Right cardiac atrium (tissue), 5 donors: ENCODE measurements around the gene DLX5. TPM values are rescaled to one million over a fixed set of nuclear protein-coding genes. Genes with fewer than 3 reads are reported as not detected.

Experiments used
- ATAC-seq, 2 donors: fragments of 200-7000 bp; cut with Tn5 transposase; one replicate each; pipeline versions ENCODE4 v1.8.0 to v1.9.1; 2020; ENCODE audit warnings: moderate library complexity in 2 of 2, mild to moderate bottlenecking in 1 of 2
- DNase-seq, 3 donors: peaks; one replicate each; pipeline ENCODE4 v3.0.0-alpha.2; 2020
- H3K27ac ChIP-seq: one replicate; pipeline ENCODE4 v1.5.1; 2013; ENCODE audit warnings: mild to moderate bottlenecking, low read length, control low read depth, moderate library complexity
- H3K27me3 ChIP-seq: one replicate; pipeline ENCODE4 v1.6.1; 2013; ENCODE audit not compliant: control insufficient read depth, insufficient read depth
- H3K4me1 ChIP-seq: one replicate; pipeline ENCODE4 v1.6.1; 2013; ENCODE audit warnings: low read length; ENCODE audit not compliant: control insufficient read depth, insufficient read depth
- H3K4me3 ChIP-seq: one replicate; pipeline ENCODE4 v1.5.1; 2013; ENCODE audit warnings: low read length, control low read depth
- H3K9me3 ChIP-seq: one replicate; pipeline ENCODE4 v1.6.1; 2013; ENCODE audit warnings: low read length; ENCODE audit not compliant: control insufficient read depth
- WGBS: extraction: QIAGEN DNeasy Blood & Tissue Kit; methylation state at CpG from one replicate; pipeline ENCODE4 v1.1.7; 2013; 5-methylcytosine and 5-hydroxymethylcytosine counted together
- intact Hi-C, 4 donors: fragments of 100-400 bp; cut with DNase I; formaldehyde crosslinking; loops; one replicate each; pipeline versions ENCODE4 v1.11.0 to v1.14.0; 2022 to 2023
- polyA plus RNA-seq: library from polyadenylated mRNA; stranded (reverse); fragments of 200-250 nt; gene quantifications from one replicate; pipeline ENCODE4 v1.2.3, GENCODE V29; 2013
- total RNA-seq, 4 donors: library from RNA; stranded (reverse); fragmentation: NEBNext Ultra II Directional; extraction: Animal tissue kit (Norgen Biotek cat#: 25700); gene quantifications; one replicate each; pipeline ENCODE4 v1.2.1, GENCODE V29; 2021
- donor health status: healthy with polysubstance abuse.
- donor health status: DM: no; HTN: yes; CAD: no.
- donor health status: DM: no; HTN: no; CAD: no.
- donor health status: DM: no; HTN: yes; CAD: no; lungs with severe emphysema.
- donor health status: DM: yes; HTN: yes; CAD: no.

DLX5 gene
- total and polyA plus RNA-seq, 5 donors, result 0.27 TPM; not detected in 4

DNA sequence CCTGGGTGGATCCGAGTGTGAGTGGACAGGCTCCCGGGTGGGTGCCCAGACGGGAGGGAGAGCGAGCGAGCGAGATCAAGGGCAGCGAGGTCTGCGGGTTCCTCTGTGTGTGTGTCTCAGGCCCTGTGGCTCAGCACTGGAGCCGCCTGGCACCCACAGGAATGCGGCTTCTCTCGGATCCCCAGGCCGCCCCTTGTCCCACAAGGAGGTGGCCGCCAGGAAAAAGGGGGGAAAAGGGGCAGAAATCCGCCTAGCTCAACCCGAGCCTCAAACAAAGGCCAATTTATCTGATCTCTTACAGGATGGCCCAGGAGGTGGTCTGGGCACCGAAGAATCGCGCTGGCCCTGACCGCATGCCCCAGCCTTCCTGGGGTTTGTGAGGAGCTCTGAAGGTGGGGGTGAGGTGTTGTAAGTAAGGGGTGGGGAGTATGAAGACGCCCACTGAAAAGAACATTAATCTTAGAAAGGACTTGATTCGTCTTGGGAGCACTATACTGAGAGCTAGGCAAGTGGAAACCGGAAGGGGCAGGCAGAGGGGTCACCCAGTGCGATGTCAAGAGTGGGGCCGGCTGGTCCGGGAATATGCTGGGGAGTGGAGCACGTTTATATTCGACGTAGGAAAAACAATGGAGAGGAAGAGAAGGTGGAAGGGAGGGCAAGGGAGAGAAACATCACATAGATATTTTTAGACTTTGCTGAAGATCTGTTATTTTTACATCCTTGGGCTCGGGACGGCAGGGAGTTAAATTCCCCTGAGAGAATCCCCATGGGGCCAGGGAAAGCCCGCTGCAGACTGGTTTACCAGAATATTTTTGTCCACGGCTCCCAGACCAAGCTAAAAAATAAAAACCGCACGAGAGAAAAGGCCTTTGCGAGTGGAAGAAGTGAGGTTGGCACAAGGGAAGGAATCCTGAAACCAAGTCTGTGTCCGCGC, 7.2 kb downstream of the DLX5 start:
- no peak overlapping the region for H3K4me3 ChIP-seq
- peaks cover 3% of the 10 kb centered on the region for H3K9me3 ChIP-seq
- DNase-seq (no peak), ATAC-seq (no peak)
- no peak overlapping the region for H3K27ac ChIP-seq
- WGBS, result 6% methylated on average over 37 of the region's 37 CpGs
- peaks cover 5% of the 10 kb centered on the region for H3K4me1 ChIP-seq
- intact Hi-C loops, result no loop called here
- H3K27me3 ChIP-seq, result peaks cover 8% of the 10 kb centered on the region

- Histone ChIP-seq H3K4me1 (peaks cover 5% of the 10 kb centered on the region), H3K27ac (no peak overlapping the region), H3K4me3 (no peak overlapping the region), H3K27me3 (peaks cover 8% of the 10 kb centered on the region), H3K9me3 (peaks cover 3% of the 10 kb centered on the region)
- intact Hi-C loops, result no loop called here
- ATAC-seq (peak; percentile 43 to 48), DNase-seq (no peak)
- WGBS, result 2% methylated on average over 55 of the region's 55 CpGs
Measured at GRCh38 chr7:97016381-97017191, 8.0 kb downstream of the DLX5 start.

DNA sequence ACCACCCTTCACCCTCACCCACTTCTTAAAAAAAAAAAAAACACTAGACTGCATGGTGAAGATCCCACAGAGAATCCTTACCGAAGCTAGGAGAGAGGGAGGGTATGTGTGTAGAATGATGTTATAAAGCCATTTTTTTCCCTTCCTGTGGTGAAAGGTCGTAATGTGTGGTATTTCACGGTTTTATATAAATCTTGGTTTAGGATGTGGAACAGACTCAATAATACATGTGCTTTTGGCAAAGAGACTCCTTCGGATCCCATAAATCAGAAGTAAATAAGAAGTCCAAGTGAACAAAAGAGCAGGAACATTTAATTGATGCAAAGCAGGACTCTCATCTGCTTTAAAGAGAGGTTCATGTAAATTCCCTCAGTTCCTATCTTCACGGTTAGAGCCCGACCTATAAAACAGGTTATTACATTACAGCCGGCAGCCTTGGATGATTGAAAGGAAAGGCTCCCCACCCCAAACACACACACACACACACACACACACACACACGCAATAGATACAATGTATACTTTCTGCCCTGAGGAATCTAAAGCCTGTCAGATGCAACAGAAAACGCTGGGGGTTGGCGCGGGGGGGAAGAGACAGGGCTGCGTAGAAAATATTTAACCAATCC, 8.8 kb downstream of the DLX5 start:
- 4% methylated on average over 12 of the region's 12 CpGs for WGBS
- peaks cover 3% of the 10 kb centered on the region for H3K9me3 ChIP-seq
- DNase-seq (no peak), ATAC-seq (no peak)
- peaks cover 2% of the 10 kb centered on the region for H3K4me1 ChIP-seq
- peaks cover 8% of the 10 kb centered on the region for H3K27me3 ChIP-seq
- H3K4me3 ChIP-seq, result no peak overlapping the region
- H3K27ac ChIP-seq, result no peak overlapping the region
- intact Hi-C loops, result no loop called here

DNA sequence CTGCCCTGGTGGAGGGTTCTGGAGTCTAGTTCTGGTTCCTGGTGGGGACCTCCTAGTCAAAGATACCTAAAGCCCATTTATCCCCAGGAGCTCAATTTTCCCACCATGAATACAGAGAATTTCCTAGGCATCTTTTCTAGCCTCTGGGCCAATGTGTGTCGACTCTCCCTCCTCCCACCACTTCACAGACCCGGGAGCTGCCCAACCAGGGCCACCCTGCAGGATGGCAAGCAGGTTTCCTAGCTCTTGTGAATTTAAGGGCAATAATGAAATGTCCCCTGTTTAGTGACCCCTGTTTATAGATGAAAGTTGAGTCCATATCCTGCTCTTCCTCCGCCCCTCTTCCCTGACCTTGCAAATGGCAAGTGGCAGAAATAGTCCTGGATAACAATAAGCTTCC, 9.4 kb downstream of the DLX5 start:
- intact Hi-C loops, result no loop called here
- no peak for ATAC-seq
- H3K4me3 ChIP-seq, result no peak overlapping the region
- DNase-seq, result no peak
- H3K9me3 ChIP-seq, result peaks cover 3% of the 10 kb centered on the region
- H3K27me3 ChIP-seq, result peaks cover 8% of the 10 kb centered on the region
- peaks cover 2% of the 10 kb centered on the region for H3K4me1 ChIP-seq
- 10% methylated on average over 3 of the region's 3 CpGs for WGBS
- no peak overlapping the region for H3K27ac ChIP-seq

- Histone ChIP-seq H3K27ac (no peak overlapping the region), H3K27me3 (peaks cover 8% of the 10 kb centered on the region), H3K4me3 (no peak overlapping the region), H3K9me3 (peaks cover 2% of the 10 kb centered on the region), H3K4me1 (peaks cover 2% of the 10 kb centered on the region)
- no peak for DNase-seq
- intact Hi-C loops, result no loop called here
- no peak for ATAC-seq
- WGBS, result 11% methylated on average over 5 of the region's 5 CpGs
Measured at GRCh38 chr7:97014145-97014750, 10.4 kb downstream of the DLX5 start.

DNA sequence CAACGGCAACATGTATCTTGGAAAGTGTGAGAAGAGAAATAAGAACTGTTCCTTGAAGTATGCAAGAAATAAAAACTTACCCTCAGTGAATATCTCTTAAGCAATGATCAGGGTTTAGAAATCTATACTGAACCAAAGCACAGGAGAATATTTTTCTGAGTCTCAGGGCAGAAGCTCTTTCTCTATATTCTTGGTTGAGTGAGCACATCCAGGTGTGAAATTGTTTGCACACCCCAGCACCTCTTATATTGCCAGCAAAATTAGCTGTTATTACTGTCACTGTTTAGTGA, 10.8 kb downstream of the DLX5 start:
- peaks cover 2% of the 10 kb centered on the region for H3K4me1 ChIP-seq
- H3K27me3 ChIP-seq, result peaks cover 11% of the 10 kb centered on the region
- no peak overlapping the region for H3K4me3 ChIP-seq
- no peak overlapping the region for H3K27ac ChIP-seq
- intact Hi-C loops, result no loop called here
- WGBS, result 17% methylated on average over 1 of the region's 1 CpG
- no peak for ATAC-seq
- no peak for DNase-seq
- H3K9me3 ChIP-seq, result peaks cover 1% of the 10 kb centered on the region

DNA sequence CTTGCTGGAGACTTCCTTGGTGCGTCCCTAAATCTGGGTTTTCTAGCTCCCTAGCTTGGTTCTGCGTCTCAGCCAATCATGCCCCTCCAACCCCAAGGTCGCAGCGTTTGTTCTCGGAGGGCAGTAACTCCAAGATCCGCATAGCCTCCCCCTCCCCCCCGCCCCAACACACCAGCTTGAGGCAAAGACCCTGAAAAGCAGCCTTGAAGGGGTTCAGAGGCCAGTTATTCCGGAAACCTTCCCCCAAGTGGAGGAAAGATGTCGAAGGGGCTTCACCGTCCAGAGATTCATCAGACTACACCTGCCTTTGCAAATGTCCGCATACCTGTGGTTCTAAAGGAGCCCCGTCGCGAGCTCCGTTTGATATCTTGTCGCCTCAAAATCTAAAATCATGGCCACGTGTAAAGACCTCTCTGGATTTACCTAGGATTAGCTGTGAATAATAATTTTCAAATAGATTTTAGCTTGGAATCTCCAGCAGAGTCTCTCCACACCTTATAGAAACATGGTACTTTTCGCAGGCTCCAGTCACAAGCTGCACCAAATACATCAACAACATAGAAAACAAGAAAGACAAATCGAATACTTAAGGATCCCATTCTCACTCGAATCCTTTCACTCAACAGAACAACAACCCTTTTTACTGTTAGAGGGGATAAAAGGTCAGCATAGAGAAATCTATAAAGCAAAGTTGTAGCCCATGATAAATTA, 11.3 kb downstream of the DLX5 start:
- ATAC-seq (no peak), DNase-seq (no peak)
- Histone ChIP-seq H3K4me3 (no peak overlapping the region), H3K27me3 (peaks cover 14% of the 10 kb centered on the region), H3K27ac (no peak overlapping the region), H3K4me1 (peaks cover 2% of the 10 kb centered on the region), H3K9me3 (peaks cover 1% of the 10 kb centered on the region)
- 7% methylated on average over 20 of the region's 20 CpGs for WGBS
- intact Hi-C loops, result no loop called here

DNA sequence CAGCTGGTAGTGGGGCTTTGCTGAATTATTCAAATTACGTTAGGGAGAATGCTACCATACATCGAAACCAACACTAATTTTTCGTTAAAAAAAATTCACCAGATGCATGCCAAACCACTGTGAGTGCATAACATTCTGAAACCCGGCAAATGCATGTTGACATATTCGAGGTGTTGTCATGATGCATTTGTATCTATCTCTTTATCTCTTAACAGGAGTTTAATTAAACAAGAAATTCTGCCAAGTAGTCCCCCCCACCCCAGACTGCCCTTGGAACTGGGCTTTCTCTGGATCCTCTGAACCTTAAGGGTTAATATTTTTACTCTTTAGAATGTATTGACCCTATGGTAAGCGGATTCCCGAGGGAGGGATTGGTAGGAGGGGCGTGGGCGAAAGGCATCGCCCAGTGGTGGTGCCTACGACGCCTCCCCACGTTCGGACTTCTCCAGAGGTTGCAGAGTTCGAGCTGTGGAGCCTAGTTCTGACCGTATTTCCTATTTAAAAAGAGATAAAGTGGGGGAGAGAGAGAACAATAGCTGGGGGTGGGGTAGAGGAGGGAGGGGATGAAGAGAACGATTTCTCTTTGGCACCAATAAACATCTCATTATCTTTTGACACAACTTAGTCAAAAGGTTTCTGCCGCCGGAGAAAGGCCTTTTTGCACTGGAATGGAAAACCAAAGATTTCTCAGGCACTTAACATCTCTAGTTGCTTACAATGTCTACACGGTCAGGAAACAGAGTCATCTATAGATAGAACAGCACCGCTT, 12.1 kb downstream of the DLX5 start:
- Histone ChIP-seq H3K27ac (no peak overlapping the region), H3K27me3 (peaks cover 14% of the 10 kb centered on the region), H3K9me3 (peaks cover 1% of the 10 kb centered on the region), H3K4me3 (no peak overlapping the region), H3K4me1 (peaks cover 2% of the 10 kb centered on the region)
- ATAC-seq, result no peak
- intact Hi-C loops, result no loop called here
- no peak for DNase-seq
- WGBS, result 8% methylated on average over 21 of the region's 21 CpGs

- no peak for ATAC-seq
- Histone ChIP-seq H3K27ac (no peak overlapping the region), H3K4me3 (no peak overlapping the region), H3K4me1 (no peaks in the 10 kb centered on the region), H3K27me3 (peaks cover 14% of the 10 kb centered on the region), H3K9me3 (peaks cover 1% of the 10 kb centered on the region)
- DNase-seq, result no peak
- WGBS, result 12% methylated on average over 15 of the region's 15 CpGs
- intact Hi-C loops, result no loop called here
Measured at GRCh38 chr7:97011536-97012364, 12.9 kb downstream of the DLX5 start.
